HG03460 (cell line): ENCODE measurements around the gene ASPHD1.
"Not testable (repeated sequence)": the region's sequence is repeated elsewhere in the genome, so short reads cannot be mapped to it uniquely, and the experiment has no call there.

Source experiments
- ATAC-seq: cut with Tn5 transposase; IDR thresholded peaks from one replicate; pipeline ENCODE4 v1.9.1; 2021; ENCODE audit not compliant: unreplicated experiment

ASPHD1 gene

DNA sequence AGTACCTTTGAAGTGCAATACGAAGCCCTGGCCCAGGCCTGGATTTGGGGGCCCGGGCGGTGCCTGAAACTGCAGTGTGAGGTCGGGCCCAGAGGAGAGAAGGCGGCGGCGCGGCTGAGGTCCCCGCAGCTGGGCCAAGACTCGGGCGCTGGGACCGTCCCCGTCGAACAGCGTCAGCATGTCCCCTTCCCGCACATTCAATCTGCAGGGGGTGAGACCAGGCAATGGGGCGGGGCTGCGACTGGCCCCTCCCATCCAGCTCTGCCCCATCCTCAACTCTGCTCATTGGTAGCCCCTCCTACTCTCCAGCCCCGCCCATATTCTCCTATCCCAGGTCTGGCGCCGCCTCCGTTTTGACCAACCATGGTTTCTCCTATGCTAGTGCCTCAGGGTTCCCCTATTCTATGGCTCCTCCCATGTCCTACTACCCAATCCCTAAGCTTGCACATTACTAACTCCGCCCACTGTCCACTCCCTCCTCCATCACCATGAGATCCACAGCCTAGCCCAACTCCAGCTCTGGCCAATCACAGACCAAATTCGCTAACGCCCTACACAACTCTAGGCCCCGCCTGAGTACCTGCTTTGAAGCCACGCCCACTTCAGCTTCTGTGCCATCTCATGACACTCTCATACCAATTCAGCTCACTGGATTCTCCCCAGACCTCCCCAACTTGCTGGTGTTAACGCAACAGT is 22.9 kb upstream of the ASPHD1 start:
- ATAC-seq, result no peak

DNA sequence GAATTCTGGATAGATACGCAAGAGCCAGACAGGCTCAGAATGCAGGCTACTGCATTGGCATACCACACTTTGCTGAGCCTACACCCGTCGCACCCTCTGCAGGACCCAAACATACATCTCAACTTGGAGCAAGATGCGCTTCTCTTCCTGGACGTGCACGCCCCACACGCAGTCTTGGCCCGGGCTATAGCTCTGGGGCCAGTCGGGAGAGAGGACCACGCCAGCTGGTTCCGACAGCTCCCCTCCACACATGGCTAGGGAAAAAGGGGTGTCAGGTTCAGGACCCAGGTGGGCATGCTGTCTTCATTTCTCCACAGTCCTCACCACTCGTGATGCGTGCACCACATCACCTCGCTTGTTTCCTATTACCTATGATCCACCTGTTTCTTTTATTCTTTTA is 22.1 kb upstream of the ASPHD1 start:
- no peak for ATAC-seq

DNA sequence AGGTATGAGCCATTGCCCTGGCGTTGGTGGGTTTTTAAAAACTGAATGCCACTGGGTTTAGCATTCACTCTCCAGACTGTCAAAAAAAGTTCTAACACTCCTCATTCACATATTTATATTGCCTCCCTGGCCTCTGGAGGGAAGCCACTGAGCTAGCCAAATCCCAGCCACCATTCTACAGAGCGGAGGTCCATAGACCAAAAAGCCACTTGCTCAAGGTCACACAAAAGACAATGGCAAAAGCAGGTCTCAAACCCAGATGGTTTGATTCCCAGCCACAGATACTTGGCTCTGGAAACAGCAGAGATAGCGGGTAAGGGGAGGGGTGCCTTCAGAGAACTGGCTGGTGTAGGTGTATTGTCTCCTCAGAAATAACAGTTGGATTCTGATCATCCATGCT is 19.2 kb upstream of the ASPHD1 start:
- ATAC-seq, result no peak

DNA sequence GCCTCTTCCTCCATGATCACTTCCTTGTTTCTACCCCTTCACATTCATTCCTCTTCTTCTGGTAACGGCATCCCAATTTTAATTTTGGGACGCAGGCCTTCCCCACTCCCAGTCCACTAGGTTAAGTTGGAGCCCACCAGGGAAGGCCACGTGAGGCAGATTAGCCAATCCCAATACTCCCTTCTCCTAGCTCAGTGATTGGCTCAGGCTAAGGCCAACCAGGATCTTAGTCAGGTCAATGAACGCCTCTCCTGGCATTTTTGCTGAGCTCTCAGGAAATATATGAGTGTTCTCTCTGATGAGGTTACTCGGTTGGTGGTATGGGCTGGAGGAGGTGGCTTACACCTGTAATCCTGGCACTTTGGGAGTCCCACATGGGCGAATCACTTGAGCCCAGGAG is 16.3 kb upstream of the ASPHD1 start:
- ATAC-seq, result no peak

DNA sequence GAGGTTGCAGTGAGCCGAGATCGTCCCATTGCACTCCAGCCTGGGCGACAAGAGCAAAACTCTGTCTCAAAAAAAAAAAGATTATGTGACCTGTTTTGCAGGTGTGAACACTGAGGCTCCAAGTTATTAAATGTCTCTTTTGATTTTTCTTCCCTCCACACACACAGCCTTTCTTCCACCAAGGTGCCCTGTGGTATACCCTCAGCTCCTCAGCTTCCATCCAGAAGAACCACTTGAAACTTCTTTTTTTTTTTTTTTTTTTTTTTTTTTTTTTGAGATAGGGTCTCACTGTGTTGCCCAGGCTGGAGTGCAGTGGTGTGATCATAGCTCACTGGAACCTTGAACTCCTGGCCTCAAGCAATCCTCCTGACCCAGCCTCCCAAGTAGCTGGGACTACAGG is 10.9 kb upstream of the ASPHD1 start:
- ATAC-seq, result not testable (repeated sequence)

DNA sequence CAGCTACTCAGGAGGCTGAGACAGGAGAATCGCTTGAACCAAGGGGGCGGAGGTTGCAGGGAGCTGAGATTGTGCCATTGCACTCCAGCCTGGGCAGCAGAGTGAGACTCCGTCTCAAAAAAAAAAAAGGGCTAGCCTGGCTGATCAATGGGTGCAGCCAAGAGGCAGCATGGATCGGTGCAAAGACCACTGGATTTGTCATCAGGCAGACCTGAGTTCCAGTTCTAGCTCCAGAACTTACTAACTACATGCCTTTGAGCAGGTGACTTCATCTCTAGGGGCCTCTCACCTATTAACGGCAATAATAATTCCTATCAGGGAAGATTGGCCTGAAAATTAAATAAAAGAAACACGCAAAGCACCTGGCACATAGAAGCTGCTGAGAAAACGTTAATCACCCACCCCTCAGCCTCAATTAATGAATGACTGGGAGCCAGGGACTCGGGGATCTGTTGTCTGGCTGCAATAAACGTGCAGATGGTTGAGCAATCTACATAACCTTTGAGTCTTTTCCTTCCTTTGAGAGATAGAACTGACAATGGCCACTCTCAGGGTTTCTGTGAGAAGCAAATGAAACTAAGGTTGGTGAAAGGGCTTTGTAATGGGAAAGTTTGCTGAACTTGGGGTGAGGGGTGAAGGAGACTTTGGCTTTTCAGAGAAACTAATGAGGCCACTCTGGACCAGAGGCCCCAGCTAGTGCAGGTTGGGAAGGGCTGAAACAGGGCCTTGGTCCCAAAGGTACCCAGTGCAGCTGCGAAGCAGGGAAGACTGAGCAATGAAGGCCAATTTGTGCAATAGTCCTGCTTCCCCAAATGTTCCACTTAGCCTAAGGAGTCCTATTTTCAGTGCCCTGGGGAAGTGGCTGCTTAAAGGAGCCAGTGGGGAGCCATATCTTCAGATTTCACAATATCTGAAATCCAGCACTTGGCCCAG is 8.5 kb upstream of the ASPHD1 start:
- ATAC-seq, result no peak

DNA sequence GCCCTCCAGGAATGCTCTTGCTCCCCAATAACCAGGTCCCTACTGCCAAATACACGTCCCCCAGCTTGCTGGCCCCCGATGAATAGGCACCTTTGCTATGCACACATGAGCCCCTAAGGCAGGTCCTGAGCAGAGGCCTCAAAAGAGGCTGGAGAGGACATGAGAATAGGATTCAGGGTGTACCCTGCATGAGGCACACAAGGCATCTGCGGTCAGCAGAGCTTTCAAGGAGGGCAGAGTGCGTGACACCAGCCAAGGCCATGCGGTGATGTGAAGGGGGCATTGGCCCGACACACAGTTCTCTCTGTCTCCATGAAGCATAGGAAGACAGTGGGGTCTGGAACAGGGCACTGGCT is 7.9 kb upstream of the ASPHD1 start:
- no peak for ATAC-seq

DNA sequence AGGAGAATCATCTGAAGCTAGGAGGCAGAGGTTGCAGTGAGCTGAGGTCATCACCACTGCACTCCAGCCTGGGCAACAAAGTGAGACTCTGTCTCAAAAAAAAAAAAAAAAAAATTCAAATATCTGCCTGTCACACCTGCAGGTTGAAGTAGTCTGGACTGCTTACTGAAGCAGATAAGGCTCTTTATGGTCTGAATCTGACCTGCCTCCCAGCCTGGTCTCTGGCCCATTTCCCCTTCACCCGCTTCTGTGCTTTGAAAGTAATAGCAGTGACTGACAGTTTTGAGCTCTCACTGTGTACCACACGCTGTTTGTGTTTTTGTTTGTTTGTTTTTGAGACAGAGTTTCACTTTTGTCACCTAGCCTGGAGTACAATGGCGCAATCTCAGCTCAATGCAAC is 6.7 kb upstream of the ASPHD1 start:
- ATAC-seq, result no peak

DNA sequence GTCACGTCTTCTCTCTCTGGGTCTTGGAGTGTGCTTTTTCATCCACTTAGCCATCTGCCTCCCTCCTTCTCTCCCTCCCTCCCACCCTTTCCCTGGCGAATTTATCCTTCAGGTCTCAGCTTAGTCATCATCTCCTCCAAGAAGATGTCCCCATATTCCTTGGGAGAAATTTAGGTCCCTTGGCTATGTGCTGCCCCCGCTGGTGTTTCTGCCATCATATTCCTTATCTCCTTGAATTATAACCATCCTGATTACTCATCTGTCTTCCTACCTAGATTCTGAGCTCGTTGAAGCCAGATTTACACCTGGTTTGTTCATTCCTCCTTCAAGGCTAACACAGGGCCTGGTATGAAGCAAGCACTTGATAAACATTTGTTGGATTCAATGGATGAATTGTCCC is 5.9 kb upstream of the ASPHD1 start:
- no peak for ATAC-seq

DNA sequence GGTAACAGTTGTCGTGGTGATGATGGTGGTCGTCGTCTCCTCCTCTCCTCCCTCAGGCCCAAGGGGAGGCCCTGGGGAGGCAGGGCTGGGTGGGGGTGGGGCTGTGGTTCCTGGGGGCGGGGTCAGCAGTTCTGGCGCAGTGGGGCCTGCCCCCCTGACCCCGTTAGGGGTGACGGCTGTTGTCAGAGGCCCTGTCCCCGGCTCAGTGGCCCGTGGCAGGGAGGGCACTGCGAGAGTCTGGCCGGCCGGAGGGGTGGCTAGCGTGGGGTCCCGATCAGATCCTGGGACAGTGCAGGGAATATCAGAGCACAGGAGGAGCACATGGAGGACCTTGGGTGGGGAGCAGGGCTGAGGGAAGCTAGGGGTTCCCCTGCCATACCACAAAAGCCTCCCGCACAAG is 3.4 kb upstream of the ASPHD1 start:
- no peak for ATAC-seq

DNA sequence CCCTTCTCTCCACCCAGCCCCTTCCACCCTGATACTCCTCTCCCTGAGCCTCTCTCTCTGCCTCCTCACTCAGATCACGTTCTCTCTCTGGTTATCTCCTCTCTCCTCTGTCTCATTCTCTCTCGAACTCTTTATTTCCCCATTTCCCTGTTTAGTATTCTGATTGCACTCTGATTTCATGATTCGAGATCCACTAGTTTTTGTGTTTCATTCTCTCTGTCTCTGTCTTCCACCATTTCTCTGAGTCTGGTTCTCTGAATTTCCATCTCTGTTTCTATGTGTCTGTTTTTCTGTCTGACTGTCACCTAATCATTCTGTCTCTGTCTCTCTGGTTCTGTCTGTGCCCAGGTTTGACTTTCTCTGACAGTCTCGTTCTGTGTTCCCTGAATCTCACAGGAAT is 3.0 kb upstream of the ASPHD1 start:
- ATAC-seq, result no peak

DNA sequence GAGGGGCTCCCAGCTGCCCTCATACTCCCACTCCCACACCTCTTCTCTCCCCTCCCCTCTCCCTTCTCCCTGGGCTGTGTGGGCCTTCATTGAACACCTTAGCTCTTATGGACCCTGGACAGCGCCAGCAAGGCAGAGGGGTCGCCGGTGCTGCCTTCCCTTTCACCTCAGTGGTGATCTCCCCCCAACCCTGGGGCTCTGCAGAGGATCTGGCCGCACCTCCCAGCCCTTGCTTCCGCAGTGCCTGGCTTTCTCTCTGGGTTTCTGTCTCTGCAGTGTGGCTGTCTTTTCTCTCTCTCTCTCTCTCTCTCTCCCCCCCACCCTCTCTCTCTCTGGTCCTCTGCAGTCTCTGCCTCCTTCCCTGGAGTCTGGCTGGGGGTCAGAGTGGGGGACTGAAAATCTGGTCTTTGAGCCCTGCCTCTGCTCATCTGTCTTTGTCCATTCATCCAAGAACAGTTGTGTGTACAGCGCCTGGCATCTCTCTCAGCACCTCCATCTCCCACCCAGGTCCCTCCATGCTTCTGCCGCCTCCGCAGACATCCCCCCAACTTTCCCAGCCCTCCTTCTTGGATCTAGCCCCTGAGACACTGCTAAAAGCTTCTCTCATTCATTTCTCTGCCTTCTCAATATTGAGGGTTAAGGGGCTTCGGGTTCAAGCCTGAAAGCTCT is 2.0 kb upstream of the ASPHD1 start:
- ATAC-seq, result no peak

DNA sequence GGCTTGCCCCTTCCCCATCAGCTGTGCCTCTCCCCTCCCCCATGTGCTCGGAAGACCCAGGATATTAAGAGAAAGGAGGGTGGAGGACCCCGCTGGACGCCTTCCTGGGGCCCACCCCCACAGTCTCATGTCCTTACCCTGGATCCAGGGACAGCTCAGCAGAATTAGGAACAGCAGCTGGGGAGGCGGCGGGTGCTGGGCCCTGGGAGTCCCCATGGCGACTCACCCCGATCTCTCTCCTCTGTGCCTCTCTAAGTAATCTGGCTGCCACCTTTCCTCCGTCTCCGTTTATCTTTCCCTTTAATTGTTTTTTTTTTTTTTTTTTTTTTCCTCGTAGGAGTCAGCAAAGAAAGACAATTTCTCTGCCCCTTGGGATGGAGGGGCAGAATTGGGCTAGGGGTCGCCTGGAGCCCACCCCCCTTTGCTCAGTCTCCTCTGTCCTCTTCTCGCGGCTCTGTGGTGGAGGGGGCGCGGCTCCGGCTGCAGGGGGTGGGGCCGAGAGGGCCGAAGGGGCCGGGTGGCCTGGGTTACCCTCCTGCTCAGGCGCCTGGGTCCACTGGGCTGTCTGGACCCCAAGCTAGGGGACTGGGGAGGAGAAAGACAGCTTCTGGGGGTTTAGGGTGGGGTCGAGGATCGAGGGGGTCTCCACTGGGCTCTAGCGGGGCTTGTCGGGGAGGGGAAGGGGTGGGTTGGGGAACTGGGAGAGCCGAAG is 1.3 kb upstream of the ASPHD1 start:
- ATAC-seq, result no peak

DNA sequence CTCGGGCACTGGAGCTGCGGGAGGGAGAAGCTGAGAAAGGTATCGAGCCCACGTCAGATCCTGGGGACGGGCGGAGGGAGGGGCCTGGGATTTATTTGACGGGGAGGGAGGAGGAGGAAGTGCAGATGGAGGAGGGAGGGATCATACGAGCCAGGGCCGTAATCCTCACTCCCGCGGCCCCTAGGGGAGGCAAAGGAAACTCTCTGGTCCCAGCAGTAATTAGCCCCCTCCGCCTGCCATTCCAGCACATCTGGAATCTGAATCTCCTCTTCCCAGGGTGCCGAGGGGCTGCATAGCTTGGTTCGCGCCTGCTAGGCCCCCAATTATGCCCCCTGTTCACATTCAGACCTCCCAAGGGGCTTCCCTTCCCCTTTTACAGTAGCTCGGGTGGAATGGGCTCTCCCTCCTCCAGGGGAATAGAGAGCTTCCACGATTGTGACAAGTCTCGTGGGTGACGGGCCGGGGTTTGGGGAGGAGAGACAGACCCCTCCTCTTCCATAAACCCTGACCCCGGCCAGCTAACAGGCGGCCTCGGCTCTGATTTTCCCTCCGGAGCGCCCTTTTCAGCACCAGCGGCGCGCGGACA is 679 bp upstream of the ASPHD1 start, which contains the start of gene SEZ6L2:
Gene SEZ6L2, minus strand, starts transcription at position 35 of the 586 bp plus-strand sequence. CDS start 531 bp downstream, outside the sequence.
- ATAC-seq, result no peak

DNA sequence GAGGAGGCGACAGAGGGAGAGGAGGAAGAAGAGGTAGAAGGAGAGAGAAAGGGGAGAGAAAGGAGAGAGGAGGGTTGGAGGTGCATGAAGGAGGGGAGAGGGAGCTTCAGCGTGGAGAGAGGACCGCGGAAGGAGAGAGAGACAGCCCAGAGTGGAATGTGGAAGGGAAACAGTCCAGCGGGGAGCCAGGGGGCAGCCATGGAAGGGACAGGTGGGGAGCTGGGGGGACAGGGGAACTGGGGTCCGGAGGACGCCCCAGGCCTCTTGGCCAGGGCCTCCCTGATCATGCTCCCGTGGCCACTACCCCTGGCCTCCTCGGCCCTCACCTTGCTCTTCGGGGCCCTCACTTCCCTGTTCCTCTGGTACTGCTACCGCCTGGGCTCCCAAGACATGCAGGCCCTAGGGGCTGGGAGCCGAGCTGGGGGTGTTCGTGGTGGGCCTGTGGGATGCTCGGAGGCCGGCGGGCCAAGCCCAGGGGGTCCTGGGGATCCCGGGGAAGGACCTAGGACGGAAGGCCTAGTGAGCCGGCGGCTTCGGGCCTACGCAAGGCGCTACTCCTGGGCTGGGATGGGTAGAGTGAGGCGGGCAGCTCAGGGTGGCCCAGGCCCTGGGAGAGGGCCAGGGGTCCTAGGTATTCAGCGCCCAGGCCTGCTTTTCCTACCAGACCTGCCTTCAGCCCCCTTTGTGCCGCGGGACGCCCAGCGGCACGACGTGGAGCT is 759 bp downstream of the ASPHD1 start:
- ATAC-seq, result no peak

DNA sequence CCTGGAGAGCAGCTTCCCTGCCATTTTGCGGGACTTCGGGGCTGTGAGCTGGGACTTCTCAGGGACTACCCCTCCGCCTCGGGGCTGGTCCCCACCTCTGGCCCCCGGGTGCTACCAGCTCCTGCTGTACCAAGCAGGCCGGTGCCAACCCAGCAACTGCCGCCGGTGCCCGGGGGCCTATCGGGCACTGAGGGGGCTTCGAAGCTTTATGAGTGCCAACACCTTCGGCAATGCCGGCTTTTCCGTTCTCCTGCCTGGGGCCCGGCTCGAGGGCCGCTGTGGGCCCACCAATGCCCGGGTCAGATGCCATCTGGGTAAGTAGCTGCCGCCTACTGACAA is 1.3 kb downstream of the ASPHD1 start:
- ATAC-seq, result no peak

DNA sequence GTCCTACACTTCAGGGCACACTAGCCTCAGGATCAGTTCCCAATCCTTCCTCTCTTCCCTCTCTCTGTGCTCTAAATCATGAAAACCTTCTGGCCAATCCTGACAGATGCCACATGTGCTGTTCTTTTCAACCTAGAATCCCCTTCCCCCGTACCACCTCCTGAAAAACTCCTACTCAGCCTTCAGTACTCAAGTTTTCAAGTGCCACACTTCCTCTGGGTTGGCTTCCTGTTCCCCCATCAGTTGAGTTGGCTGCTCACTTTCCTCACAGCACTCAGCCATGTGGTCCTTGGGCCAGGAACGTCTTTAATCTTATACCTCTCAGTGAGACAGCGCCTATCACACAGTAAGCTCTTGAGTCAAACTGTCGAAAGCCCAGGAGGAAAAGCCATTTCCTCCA is 3.3 kb downstream of the ASPHD1 start:
- ATAC-seq, result no peak

DNA sequence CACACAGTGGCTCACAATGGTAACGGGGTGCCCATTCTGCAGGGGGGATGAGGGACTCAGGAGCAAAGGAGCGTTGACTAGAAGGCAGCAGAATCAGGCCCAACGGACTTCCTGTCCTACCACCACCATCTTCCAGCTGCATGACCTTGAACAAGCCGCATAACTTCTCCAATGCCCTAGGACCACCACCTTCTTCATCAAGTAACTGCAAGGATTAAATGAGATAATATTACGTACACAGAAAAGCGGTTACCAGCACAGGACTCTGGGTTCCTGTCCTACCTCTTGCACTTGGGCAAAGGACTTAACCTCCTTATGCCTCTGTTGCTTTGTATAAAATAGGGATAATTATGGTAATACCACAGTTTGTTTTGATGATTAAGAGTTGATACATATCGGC is 4.7 kb downstream of the ASPHD1 start:
- ATAC-seq, result no peak

DNA sequence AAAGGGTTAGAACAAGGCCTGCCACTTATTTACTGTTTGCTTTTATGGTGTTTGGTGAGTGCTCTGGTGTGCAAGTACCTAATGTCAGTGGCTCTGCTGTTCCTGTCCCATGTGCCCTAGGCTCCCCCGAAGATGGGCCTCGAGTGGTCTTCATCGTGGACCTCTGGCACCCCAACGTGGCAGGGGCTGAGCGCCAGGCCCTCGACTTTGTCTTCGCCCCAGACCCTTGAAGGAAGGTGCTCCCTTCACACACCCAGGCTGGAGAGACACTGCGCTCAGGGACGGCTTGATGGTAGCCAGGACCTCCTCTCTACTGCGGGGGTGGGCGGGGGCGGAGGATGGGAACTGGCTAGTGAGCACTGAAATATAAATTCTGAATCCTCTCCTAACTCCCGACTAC is 5.4 kb downstream of the ASPHD1 start:
- no peak for ATAC-seq

DNA sequence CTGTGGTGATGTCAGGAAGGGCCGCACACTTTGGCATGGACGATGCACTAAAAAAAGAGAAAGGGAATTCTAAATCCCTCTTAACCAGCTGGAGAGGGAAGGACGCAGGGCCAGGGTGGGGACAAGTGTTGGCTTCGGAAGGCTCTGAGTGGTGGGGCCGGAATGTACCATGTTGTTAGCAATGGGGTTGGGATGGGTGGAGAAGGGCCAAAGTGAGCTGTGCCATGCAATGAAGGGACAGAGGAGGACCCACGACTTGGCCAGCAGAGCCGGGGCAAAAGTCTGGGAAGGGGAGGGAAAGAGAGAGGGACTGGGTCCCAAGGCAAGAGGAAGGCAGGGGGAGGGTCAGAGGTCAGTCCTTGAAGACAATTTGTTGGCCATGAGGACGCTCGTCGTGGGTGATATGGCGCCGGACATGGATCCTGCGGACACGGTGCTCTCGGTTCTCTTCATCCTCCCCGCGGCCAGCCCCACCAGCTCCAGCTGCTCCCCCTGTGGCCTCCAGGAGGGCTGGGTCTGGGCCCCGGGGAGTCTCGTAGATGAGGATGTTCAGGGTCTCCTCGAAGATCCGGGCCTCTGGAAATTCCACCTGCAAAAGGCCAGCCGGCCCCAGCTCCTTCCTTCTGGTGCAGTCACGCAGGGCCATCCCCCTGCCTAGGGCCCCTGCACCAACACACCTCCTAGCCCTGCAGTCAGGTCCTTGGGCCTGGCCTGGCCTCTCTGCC is 6.4 kb downstream of the ASPHD1 start:
- ATAC-seq, result no peak
